SU-DHL-6 (cell line): ENCODE data around the gene PRDM16.

Source experiments
- CTCF ChIP-seq: fragments of 200-600 bp; sonication (generic); IDR thresholded peaks from one replicate; pipeline ENCODE4 v1.5.1; 2017; ENCODE audit warnings: antibody characterized with exemption, mild to moderate bottlenecking, low read length, moderate library complexity; ENCODE audit not compliant: insufficient read depth, poor library complexity, severe bottlenecking
- EZH2phosphoT487 ChIP-seq: fragments of 200-600 bp; sonication (generic), shearing (Covaris generic); conservative IDR thresholded peaks from 2 replicates; pipeline ENCODE4 v1.6.1; 2018; ENCODE audit warnings: mild to moderate bottlenecking, antibody characterized with exemption, low read length, moderate library complexity, mixed read lengths

- TF ChIP-seq CTCF (no peak), EZH2phosphoT487 (no peak)
Measured at GRCh38 chr1:3183411-3183810, 114.4 kb downstream of the PRDM16 start.
